Kidney epithelial cell (primary cell): ENCODE results near the gene ZIC4. TPM values are rescaled to one million over a fixed set of nuclear protein-coding genes. Genes with fewer than 3 reads are reported as not detected.

Source experiments
- DNase-seq: peaks from one replicate; pipeline ENCODE4 v3.0.0-alpha.2; 2010; ENCODE audit warnings: low read depth
- H3K27me3 ChIP-seq: 2 replicates; pipeline ENCODE4 v1.6.0; 2011; ENCODE audit warnings: low read length; ENCODE audit not compliant: control insufficient read depth, insufficient read depth
- H3K36me3 ChIP-seq: 2 replicates; pipeline ENCODE4 v1.5.1; 2011; ENCODE audit warnings: low read length; ENCODE audit not compliant: control insufficient read depth, insufficient read depth
- H3K4me3 ChIP-seq: 2 replicates; pipeline ENCODE4 v1.5.1; 2011; ENCODE audit warnings: low read depth, mild to moderate bottlenecking, control low read depth, low read length
- total RNA-seq: library from RNA; depleted of rRNA; stranded (reverse); fragments of >200 nt; gene quantifications from 2 replicates; pipeline ENCODE4 v1.2.3, GENCODE V29; 2015
- TF ChIP-seq, protein P1 (sequence below): IDR thresholded peaks from 2 replicates; pipeline ENCODE4 v1.5.1; 2011; ENCODE audit warnings: mild to moderate bottlenecking, moderate library complexity, low read length, control low read depth, inconsistent platforms; ENCODE audit not compliant: insufficient read depth, poor library complexity, severe bottlenecking

The ZIC4 gene
- total RNA-seq, 1 donor from 2014 or later = not detected

DNA sequence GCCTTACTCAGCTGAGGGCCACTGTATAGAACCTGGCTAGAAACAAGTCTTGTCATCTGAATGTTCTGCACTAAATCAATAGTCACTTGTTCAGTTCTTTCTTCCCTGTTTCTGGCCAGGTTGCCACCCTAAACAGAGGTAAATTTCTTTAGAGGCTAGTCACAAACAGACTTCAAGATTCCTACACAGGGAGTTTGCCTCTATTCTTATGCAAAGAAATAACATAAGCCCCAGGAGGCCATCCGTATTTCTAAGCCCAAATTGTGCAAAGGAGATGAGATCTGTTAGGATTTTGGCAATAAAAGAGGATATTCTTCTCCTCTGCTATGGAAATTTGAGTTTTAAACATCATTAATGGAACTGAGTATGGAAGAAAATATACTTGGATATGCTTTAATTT is 4.9 kb downstream of the ZIC4 start:
- TF ChIP-seq, protein P1, sequence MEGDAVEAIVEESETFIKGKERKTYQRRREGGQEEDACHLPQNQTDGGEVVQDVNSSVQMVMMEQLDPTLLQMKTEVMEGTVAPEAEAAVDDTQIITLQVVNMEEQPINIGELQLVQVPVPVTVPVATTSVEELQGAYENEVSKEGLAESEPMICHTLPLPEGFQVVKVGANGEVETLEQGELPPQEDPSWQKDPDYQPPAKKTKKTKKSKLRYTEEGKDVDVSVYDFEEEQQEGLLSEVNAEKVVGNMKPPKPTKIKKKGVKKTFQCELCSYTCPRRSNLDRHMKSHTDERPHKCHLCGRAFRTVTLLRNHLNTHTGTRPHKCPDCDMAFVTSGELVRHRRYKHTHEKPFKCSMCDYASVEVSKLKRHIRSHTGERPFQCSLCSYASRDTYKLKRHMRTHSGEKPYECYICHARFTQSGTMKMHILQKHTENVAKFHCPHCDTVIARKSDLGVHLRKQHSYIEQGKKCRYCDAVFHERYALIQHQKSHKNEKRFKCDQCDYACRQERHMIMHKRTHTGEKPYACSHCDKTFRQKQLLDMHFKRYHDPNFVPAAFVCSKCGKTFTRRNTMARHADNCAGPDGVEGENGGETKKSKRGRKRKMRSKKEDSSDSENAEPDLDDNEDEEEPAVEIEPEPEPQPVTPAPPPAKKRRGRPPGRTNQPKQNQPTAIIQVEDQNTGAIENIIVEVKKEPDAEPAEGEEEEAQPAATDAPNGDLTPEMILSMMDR = no peak
- peaks cover 68% of the 10 kb centered on the region for H3K27me3 ChIP-seq

DNA sequence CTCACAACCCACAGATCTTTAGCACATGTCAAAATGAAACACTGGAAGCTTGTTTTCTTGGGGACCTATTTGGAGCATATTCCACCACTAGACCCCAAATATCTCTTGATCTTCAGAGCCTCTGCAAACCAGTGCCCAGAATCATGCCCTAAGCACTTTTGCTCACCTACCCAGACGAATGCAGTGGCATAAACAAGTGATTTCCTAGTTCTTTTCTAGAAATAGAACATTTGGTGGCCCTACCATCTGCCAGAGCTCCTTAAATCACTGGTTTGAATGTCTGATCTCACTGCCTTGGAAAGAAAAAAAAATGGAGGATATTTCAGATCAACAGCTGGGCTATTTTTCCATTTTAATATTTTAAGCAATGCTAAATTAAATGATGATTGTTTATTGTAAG is 5.3 kb downstream of the ZIC4 start:
- DNase-seq = no peak
- Histone ChIP-seq H3K36me3 (no peaks in the 10 kb centered on the region), H3K4me3 (no peak overlapping the region), H3K27me3 (peaks cover 68% of the 10 kb centered on the region)
- TF ChIP-seq, protein P1 = no peak

More for the DNA sequence above, 4.9 kb downstream of the ZIC4 start:
- Histone ChIP-seq H3K36me3 (no peaks in the 10 kb centered on the region), H3K4me3 (no peak overlapping the region)
- no peak for DNase-seq

DNA sequence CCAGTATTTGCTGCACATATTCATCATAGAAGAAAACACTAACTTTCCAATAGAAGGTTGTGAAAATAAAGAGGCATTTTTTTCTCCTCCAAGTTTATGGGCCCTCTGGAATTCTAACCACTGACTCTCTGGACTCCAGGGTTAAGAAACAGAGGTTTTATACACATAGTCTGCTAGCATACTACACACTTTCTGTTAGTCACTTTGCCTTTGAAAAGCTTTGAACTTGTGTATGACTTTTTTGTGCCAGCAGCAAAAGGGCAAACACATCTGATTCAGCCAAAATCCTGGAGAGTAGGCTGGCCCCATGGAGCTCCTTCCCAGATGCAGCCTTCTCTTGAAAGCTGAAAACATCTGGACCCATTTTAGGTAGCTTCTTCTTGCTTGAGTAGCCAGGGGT is 6.2 kb downstream of the ZIC4 start:
- no peak for DNase-seq
- TF ChIP-seq, protein P1 = no peak
- peaks cover 68% of the 10 kb centered on the region for H3K27me3 ChIP-seq

DNA sequence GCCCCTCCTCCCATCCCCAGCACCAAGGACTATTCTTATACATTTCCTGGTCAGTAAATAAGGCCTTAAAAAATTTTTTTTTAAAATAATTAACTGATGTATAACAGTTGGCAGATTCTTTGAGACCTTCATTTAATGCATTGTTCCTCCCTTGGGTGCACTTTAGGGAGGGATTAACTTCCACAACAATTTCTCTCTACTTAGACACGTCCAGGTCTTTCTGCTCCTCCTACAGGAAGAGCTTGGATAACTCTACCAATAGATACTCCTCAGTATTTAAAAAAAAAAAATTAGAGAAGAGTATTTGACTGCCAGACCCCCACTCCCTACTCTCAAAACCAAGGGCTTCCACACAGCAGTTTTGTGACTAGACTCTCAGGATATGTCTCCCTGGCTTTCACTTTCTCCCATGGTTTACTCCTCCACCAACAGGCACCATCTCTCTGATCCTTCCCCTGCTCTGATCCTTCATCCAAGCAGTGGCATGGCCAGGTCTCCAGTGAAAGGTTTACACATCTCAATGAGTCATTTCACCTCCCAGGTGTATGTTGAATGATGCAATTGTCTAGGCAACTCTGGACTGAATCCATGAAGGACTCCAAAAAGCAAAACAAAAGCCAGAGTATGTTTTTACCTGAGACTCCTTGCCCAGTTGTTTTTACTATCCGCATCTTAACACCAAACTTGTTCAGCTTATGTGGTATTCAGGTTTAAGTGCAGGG is 7.4 kb downstream of the ZIC4 start:
- TF ChIP-seq, protein P1 = no peak
- Histone ChIP-seq H3K27me3 (peaks cover 68% of the 10 kb centered on the region), H3K36me3 (no peaks in the 10 kb centered on the region), H3K4me3 (no peak overlapping the region)
- no peak for DNase-seq

More for the DNA sequence above, 6.2 kb downstream of the ZIC4 start:
- no peaks in the 10 kb centered on the region for H3K36me3 ChIP-seq
- H3K4me3 ChIP-seq = no peak overlapping the region

DNA sequence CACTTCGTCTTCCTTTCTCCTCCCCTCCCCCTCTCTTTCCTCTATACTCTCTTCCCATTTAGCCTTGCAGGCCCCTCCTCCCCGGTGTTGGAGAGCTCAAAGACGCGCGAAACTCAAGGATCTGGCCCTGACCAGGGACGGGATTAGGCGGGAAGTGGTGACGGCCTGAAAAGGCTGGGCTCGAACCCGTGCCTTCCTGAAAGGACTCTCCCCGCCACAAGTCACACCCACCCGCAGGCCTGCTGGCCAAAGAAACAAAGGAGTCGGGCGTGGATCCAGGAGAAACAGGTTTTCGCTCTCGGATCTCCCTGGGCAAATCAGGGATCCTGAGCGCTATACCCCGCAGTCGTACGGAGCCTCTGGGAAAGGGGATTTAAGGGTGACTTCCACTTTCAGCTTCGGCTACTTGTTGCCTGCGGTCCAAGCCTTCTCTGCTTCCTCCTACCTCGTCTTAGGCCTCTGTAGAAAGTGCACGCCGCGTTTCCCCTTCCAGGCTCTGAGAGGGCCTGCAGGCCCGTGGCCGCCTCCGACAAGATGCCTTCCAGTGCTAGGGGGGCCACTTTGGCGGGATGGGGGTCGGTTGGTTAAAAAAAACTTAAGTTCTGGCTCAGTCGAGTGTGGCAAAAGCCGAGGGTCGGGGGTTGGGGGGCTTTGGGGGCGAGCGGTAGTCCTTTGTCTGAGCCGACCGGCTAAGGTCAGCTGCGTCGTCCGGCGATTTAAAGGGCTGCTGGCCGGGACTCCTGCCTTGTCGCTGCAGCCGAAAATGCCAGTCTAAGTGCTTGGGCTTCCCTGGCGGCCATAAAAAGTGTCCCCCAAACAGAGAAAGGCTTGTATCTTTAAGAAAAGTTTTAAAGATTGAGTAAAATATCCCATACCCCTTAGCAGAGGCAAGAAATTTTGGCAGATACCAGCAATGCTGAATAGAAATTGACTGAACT is 8.2 kb downstream of the ZIC4 start:
- no peak overlapping the region for H3K4me3 ChIP-seq
- peaks cover 69% of the 10 kb centered on the region for H3K27me3 ChIP-seq
- H3K36me3 ChIP-seq = no peaks in the 10 kb centered on the region
- TF ChIP-seq, protein P1 = no peak
- DNase-seq = no peak
